GM12865 (cell line): Measurements from ENCODE around the gene FBXO42.

Source experiments
- DNase-seq: peaks from one replicate; pipeline ENCODE4 v3.0.0; 2010; ENCODE audit warnings: low read depth
- H3K4me3 ChIP-seq: 2 replicates; pipeline ENCODE4 v1.5.1; 2011; ENCODE audit warnings: mild to moderate bottlenecking, low read depth, low read length, control low read depth
- TF ChIP-seq, protein P1 (sequence below): IDR thresholded peaks from 2 replicates; pipeline ENCODE4 v1.5.1; 2011; ENCODE audit warnings: low read length, control low read depth, low read depth, inconsistent platforms; ENCODE audit not compliant: insufficient read depth; ENCODE audit errors: missing control alignments

The FBXO42 gene

DNA sequence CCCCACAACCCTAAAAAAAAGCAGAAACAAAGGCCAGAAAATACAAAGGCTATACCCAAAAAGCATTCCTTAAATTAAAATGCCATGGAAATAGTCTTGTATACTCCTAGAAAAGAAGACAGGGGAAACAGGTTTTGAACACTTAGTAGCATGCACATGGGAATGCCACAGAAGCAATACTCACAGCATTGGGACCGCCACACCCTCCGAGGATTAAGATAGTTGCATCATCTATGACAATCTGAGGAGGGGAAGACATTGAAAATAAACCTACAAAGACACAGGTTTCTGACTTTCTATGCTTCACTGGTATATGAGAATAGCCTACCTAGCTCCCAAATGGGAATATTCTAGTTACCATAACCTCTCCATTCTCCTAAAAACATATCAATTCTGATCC, 99.4 kb downstream of the FBXO42 start:
- TF ChIP-seq, protein P1, sequence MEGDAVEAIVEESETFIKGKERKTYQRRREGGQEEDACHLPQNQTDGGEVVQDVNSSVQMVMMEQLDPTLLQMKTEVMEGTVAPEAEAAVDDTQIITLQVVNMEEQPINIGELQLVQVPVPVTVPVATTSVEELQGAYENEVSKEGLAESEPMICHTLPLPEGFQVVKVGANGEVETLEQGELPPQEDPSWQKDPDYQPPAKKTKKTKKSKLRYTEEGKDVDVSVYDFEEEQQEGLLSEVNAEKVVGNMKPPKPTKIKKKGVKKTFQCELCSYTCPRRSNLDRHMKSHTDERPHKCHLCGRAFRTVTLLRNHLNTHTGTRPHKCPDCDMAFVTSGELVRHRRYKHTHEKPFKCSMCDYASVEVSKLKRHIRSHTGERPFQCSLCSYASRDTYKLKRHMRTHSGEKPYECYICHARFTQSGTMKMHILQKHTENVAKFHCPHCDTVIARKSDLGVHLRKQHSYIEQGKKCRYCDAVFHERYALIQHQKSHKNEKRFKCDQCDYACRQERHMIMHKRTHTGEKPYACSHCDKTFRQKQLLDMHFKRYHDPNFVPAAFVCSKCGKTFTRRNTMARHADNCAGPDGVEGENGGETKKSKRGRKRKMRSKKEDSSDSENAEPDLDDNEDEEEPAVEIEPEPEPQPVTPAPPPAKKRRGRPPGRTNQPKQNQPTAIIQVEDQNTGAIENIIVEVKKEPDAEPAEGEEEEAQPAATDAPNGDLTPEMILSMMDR = no peak
- no peak for DNase-seq
- no peak overlapping the region for H3K4me3 ChIP-seq

GRCh38 chr1:16251381-16251780, 100.9 kb downstream of the FBXO42 start:
- TF ChIP-seq, protein P1 = no peak
- no peak for DNase-seq
- no peak overlapping the region for H3K4me3 ChIP-seq

DNA sequence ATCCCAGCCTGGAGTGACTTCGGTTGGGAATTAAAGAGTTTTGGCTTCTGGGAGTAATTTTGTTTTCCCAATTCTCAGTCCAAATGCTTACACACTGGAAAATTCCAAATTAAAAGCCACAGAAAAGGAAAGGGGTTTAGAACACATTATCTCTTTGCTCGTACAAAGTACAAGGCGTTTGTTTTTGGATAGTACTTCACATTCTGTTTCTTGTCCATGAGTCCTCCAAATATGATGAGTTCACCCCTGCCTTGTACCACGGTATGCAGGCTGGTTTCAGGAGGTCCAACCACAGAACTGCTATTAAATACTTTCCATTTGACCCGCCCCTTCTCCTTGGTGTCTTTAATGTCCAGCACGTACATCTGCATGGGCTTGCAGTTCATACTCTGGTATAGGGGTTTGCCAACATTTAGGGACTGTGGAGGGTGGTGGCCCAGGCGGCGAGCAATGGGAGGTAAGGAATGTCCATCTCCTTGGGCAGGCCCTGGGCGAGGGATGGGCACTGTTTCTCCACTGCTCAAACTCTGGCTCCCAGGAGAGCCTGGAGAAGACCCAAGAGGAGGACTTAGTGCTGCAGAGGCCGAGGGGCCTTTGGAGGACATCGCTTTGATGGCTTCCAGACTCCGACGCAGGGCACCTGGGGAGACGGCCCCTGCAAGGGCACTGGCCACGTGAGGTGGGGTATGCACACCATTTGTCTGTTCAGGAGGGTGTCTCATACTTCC, 101.6 kb downstream of the FBXO42 start:
- no peak for DNase-seq
- H3K4me3 ChIP-seq = no peak overlapping the region
- TF ChIP-seq, protein P1 = no peak

GRCh38 chr1:16249596-16250241, 102.6 kb downstream of the FBXO42 start:
- TF ChIP-seq, protein P1 = no peak
- DNase-seq = no peak
- H3K4me3 ChIP-seq = no peak overlapping the region

GRCh38 chr1:16248603-16249516, 103.4 kb downstream of the FBXO42 start:
- TF ChIP-seq, protein P1 = no peak
- H3K4me3 ChIP-seq = no peak overlapping the region
- DNase-seq = peak; percentile 69

GRCh38 chr1:16248007-16248436, 104.3 kb downstream of the FBXO42 start:
- DNase-seq = no peak
- H3K4me3 ChIP-seq = no peak overlapping the region
- TF ChIP-seq, protein P1 = no peak
